ENCODE results near the gene TMOD1.

DNA sequence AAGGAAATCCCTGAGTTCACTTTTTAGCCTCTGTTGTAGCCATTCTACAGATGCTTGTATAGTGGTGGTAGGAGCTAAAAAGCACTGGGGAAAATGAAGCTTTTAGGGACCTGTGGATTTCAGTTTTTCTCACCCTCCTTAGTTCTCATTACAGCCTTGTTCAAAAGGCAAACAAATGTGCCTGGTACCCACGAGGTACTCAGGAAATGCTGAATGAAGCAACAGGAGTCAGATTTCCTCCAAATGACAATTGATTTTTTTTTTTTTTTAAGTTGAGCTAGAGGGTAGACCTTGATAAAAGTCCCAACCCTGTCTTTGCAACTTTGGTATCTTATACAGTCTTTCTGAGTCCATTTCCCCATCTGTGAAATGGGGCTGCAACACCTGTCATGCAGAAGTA is 21.3 kb upstream of the TMOD1 start:
- no peak for TF ChIP-seq EZH2 (IDR thresholded peaks at IDR 0.05; ENCODE audit: low read length, unreplicated experiment)
- TF ChIP-seq, protein P1, sequence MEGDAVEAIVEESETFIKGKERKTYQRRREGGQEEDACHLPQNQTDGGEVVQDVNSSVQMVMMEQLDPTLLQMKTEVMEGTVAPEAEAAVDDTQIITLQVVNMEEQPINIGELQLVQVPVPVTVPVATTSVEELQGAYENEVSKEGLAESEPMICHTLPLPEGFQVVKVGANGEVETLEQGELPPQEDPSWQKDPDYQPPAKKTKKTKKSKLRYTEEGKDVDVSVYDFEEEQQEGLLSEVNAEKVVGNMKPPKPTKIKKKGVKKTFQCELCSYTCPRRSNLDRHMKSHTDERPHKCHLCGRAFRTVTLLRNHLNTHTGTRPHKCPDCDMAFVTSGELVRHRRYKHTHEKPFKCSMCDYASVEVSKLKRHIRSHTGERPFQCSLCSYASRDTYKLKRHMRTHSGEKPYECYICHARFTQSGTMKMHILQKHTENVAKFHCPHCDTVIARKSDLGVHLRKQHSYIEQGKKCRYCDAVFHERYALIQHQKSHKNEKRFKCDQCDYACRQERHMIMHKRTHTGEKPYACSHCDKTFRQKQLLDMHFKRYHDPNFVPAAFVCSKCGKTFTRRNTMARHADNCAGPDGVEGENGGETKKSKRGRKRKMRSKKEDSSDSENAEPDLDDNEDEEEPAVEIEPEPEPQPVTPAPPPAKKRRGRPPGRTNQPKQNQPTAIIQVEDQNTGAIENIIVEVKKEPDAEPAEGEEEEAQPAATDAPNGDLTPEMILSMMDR (conservative IDR thresholded peaks at IDR 0.05; ENCODE audit: low read depth, low read length): no peak
